GM08714 (cell line): ENCODE results near the gene PSMB7.

Source experiments
- H3K4me3 ChIP-seq: fragments of 200-500 bp; sonication (Bioruptor generic); 2 replicates; pipeline ENCODE4 v1.5.1; 2014; ENCODE audit warnings: mild to moderate bottlenecking, low read length, inconsistent platforms
- ZNF274 ChIP-seq: IDR thresholded peaks from 2 replicates; pipeline ENCODE4 v1.6.1; 2012; ENCODE audit warnings: mild to moderate bottlenecking, low read depth, low read length

The PSMB7 gene

DNA sequence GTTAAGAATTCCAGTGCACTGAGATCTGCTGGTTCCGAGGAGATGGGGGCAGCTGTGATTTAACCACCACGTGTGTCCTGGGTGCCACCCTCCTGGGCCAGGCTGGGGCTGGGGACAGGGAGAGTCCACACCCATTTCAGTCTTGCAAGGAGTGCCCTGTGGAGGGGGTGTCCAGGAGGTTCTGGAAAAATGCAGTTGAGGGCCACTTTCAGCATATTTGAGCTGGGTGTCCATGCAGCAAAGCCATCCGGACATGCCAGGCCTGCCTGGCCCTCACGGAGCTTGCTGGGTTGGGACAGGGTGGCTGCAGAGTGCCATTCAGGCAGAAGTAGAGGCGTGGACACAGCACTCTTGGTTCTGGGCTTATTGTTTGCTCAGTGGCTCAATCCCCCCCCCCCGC, 89.4 kb downstream of the PSMB7 start:
- no peak for TF ChIP-seq ZNF274
- H3K4me3 ChIP-seq, result no peak overlapping the region

- TF ChIP-seq ZNF274, result no peak
- H3K4me3 ChIP-seq, result no peak overlapping the region
These were observed 91.3 kb downstream of the PSMB7 start for GRCh38 chr9:124323904-124324303.

DNA sequence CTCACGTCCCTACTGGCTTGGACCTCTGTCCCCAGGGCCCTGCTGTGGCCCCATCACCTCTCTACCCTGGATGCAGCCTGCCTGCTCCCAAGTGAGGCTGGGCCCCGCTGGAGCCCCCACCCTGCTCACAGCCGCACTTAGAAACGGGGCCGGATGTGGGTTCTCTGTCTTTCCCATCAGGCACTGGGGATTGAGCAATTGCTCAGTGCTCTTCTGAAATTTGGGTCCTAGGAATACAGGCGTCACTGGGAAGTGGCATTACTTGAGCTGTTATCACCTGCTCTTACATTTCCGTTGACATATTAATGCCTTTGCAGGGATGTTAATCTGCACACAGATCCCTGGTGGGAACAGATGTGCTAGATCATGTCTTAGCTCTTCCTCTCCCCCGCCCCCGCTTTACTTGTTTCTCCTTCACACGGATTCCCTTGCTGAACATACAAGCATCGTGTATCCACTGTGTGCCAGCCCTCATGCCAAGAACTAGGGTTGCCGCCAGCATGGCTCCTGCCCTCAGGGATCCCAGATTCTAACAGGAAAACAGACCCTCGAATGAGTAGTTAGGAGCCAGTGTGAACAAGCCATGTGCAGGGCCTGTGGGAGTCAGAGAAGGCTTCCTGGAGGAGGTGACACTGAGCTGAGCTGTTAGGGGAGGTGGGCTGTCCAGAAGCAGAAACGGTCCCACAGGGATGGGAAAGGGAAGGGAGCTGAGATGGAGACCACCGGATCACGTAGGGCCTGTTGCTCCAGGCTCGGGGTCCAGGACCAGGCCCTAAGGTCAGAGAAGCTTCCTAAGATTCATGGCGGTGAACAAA, 92.4 kb downstream of the PSMB7 start:
- no peak for TF ChIP-seq ZNF274
- H3K4me3 ChIP-seq, result no peak overlapping the region

GRCh38 chr9:124321935-124322334, 93.3 kb downstream of the PSMB7 start:
- TF ChIP-seq ZNF274, result no peak
- no peak overlapping the region for H3K4me3 ChIP-seq

- no peak overlapping the region for H3K4me3 ChIP-seq
- no peak for TF ChIP-seq ZNF274
These were observed 93.8 kb downstream of the PSMB7 start for GRCh38 chr9:124321416-124321815.

DNA sequence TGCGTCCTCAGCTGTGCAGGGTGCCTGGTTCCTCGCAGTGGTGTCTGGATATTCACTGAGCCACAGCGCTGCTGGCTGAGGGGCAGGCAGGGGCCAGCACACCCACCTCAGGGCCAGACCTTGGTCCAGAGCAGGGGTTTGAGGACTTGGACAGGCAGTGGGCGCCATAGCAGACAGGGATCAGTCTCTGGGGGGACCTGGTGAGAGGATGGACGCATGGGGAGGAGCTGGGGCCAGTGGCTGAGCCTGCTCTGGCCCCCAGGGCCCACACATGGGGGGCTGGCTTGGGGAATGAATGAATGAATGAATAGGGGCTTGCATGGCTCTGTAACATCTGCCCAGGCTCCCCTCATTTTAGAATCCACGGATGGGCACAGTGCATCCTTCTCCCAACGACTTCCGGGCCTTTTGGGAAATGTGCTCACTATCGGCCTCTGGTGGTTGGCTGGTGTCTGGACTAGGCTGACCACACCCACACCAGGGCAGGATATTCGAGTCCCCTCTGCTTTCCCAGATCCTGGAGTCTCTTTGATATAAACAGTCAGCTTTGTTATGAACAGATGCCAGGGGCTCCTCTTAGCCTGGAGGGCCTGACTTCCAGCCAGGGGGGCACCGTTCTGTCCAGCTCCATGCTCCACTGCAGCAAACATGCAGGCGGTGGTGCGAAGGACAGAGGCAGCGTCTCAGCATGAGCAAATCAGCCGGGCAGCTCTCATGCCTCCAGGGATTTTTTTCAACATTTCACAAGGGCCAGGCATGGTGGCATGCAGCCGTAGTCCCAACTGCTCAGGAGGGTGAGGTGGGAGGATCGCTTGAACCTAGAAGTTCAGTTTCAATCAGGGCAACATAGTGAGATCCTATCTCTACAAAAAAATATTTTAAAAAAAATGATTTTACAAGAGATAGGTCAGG, 94.9 kb downstream of the PSMB7 start:
- H3K4me3 ChIP-seq, result no peak overlapping the region
- no peak for TF ChIP-seq ZNF274

DNA sequence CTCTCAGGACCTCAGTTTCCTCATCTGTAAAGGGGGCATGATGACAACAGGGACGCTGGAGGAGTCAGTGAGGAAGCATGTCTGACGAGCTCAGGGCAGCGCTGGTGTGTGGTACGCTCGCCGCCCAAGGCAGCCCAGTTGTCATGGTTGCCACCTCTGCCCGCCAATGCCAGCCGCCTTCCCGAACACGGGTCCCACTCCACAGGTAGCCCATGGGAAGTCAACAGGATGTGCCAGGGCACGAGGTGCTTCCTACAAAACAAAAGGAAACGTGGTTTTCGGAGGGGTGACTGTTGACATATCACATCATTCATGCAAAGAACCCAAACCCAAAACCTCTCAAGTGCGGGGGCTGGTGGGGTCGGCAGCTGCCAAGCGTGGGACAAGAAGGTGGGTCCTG, 99.4 kb downstream of the PSMB7 start:
- TF ChIP-seq ZNF274, result no peak
- H3K4me3 ChIP-seq, result no peak overlapping the region

GRCh38 chr9:124313940-124314339, 101.3 kb downstream of the PSMB7 start:
- no peak for TF ChIP-seq ZNF274
- H3K4me3 ChIP-seq, result no peak overlapping the region

DNA sequence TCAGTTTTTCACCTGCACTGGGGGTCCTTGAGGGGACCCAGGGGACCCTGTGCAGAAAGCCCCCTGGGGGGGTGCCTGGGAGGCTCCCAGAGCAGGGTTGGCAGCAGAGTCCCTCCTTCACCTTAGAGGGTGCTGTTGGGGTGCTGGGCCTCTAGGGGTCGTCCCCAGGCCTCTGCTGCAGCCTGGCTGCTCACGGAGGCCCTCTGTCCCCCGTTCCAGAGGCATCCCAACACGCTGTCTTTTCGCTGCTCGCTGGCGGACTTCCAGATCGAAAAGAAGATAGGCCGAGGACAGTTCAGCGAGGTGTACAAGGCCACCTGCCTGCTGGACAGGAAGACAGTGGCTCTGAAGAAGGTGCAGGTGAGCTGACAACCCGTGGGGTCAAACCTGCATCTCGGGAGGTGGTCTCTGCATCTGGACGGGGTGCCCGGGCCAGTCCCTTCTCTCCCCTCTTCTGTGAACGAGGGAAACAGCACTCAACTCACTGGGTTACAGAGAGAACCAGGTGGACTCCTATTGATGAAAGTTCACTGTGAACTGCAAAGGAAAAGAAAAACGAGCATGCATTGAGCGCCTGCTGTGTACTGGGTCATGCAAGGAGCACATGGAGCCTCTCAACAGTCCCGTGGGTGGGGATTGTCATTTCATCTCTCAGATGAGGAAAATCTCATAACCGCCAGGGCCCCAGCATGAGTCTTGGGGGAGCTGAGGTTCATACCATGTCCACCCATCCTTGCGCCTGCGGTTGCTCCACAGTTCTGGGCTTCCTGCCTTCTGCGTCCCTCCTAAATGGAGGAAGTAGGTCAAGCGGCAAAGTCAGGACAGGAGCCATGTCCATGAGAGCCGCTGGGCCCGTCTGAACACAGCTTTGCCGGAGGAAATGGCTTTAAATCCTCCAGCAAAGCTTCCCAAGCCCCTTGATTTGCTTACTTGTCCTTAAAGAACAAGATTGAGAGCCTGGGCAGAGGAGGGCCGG, 102.7 kb downstream of the PSMB7 start:
- no peak overlapping the region for H3K4me3 ChIP-seq
- TF ChIP-seq ZNF274, result no peak

- no peak overlapping the region for H3K4me3 ChIP-seq
- TF ChIP-seq ZNF274, result no peak
These were observed 104.0 kb downstream of the PSMB7 start for GRCh38 chr9:124311283-124311682.

DNA sequence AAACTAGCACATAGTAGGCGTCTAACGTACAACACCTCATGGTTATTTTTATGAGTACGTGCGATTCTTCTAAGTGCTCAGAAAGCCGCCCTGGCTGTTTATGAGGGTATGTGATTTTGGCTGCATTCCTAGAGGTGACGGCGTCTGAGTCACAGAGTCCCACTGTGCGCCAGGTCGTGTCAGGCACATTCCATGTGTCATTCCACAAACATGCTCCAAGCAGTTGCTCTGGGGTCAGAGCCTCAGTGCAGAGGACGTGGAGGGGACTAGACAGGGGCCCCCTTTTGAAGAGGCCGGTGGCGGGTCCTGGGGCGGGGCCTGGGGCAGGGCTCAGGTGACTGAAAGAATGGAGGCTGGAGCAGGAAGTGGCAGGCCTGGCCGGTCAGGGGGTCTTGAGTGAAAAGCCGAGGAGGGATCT, 105.6 kb downstream of the PSMB7 start:
- no peak overlapping the region for H3K4me3 ChIP-seq
- TF ChIP-seq ZNF274, result no peak

DNA sequence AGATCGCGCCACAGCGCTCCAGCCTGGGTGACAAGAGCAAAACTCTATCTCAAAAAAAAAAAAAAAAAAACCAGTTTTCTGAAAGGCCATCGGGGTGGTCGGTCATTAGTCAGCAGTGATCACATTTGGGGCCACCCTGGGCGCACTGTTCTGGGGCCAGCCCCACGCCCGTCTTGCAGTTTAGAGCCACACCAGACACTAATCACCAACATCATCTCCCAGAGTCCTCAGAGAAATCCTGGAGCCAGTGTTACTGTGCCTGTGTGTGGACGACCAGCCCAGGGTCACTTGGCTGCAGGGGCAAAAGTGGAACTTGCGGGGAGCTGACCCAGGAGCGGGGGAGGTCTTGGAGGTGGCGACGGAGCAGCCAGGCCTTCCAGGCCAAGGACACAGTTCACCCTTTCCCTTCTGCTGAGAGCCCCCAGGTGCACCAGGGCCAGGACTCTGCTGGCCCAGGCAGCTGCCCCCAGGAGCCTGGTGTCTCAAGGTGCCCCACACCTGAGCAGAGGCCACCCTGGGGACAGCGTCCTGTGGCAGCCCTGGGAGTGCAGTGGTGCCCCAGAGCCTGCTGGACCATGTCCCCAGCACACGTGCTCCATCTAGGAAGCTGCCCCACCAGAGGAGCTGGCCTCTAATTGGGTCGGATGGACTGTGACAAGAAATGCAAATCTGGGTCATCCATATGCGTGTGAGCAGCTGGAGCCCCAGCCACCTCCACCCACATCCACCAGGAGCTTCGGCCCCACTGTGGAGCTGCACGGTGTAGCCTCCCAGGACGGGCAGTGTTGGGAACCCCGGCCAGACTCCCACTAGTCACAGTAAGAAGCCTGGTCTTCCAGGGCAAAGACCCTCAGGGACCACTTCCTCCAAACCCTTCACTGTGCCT, 106.4 kb downstream of the PSMB7 start:
- no peak overlapping the region for H3K4me3 ChIP-seq
- TF ChIP-seq ZNF274, result no peak
